DMS53 treated with DMSO at 0.1 percent for 48 hours (cell line): ENCODE results near the gene RAC2.

Source experiments
- DNase-seq: peaks from one replicate; lab custom pipeline; 2025; ENCODE audit not compliant: unreplicated experiment; lab: John Stamatoyannopoulos, UW

RAC2 gene

GRCh38 chr22:37178350-37179125 is 65.5 kb downstream of the RAC2 start:
- DNase-seq, result no peak

GRCh38 chr22:37177755-37178154 is 66.3 kb downstream of the RAC2 start:
- DNase-seq, result no peak

DNA sequence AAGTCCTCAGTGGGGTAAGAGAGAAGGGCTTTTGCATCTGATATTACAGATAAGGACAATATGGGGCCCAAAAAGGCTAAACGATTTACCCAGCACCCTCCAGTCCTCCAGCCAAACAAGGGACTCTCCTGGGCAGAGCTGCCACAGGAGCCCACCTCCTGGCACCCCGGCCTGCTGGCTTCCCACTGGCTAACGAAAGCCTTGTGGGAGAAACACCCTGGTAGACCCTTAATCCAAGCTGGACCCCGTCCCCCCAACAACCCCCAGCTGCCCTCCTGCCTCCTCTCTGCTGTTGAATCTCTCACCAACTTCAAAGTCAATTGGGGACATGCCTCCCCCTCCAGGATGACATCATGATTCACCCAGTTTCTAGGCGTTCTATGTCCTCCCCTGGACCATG is 66.8 kb downstream of the RAC2 start:
- no peak for DNase-seq

DNA sequence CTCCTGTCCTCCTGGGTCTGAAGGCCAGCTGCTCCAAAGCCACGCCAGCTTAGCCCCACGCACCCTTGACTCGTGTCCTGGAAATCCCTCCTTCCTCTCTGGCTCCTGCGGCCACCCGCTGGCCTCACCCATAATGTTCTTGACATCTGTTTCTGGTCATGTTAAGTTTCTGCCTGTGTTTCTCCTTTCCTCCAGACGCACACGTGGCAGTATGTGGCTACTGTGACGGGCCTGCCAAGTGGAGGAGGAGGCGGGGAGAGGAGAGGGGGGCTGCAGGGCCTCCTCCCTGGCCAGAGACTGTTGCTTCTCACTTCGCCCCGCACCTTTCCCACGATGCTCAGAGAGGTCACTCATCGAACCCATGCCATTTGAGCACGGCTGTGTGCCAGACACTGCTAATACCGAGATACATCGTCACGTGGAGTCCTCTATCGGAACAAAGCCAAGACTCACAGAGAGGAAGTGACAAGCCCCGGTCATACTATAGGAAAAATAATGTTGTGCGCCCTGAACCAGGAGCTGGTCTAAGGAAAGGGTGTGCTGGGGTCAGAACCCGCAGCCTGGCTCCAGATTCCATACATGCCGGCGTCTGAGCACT is 67.5 kb downstream of the RAC2 start:
- no peak for DNase-seq

- DNase-seq, result no peak
These were observed 68.4 kb downstream of the RAC2 start for GRCh38 chr22:37175414-37176281.
